ENCODE measurements around the gene RASGRF2. TPM values are rescaled to one million over a fixed set of nuclear protein-coding genes. Genes with fewer than 3 reads are reported as not detected.

Gene RASGRF2
- total RNA-seq, 1 experiment from 2014 or later, result 0.18 TPM

DNA sequence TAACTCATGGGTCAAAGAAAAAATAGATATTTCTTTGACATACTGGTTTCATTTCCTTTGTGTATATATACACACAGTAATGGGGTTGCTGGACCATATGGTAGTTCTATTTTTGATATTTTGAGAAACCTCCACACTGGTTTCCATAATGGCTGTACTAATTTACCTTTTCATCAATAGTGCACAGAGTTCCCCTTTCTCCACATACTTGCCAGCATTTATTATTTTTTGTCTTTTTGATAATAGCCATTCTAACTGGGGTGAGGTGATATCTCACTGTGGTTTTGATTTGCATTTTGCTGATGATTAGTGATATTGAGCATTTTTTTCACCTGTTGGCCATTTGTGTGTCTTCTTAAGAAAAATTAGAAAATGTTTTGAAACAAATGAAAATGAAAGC is 194.6 kb downstream of the RASGRF2 start:
- ChIA-PET CTCF (no interaction called here), POLR2A (ENCODE audit: unreplicated experiment) (no interaction called here)
- Histone ChIP-seq H3K9ac (ENCODE audit: low read length) (no peak overlapping the region), H3K4me2 (ENCODE audit: low read length) (no peak overlapping the region), H3K9me2 (replicated peaks; ENCODE audit: low read length) (no peaks in the 10 kb centered on the region), H3K27me3 (ENCODE audit: low read length) (no peaks in the 10 kb centered on the region), H3K4me1 (ENCODE audit: insufficient read depth, low read length) (no peaks in the 10 kb centered on the region), H3K36me3 (ENCODE audit: low read depth, low read length) (no peaks in the 10 kb centered on the region), H2AFZ (ENCODE audit: low read length) (no peak overlapping the region), H3K79me2 (ENCODE audit: low read length) (no peaks in the 10 kb centered on the region), H4K20me1 (ENCODE audit: low read length) (no peaks in the 10 kb centered on the region), H3K9me3 (ENCODE audit: low read length) (no peaks in the 10 kb centered on the region), H3F3A (ENCODE audit: low read length, unreplicated experiment) (no peaks in the 10 kb centered on the region), H3K4me3 (ENCODE audit: low read length) (no peak overlapping the region), H3K27ac (ENCODE audit: low read length) (no peak overlapping the region)
- intact Hi-C loops (cut with micrococcal nuclease), result no loop called here
- no peak for ATAC-seq
- TF ChIP-seq EZH2 (IDR thresholded peaks at IDR 0.05; ENCODE audit: low read length, unreplicated experiment), result no peak
- no peak for TF ChIP-seq EZH2phosphoT487 (IDR thresholded peaks at IDR 0.05; ENCODE audit: borderline replicate concordance, low read length)
- TF ChIP-seq, protein P1, sequence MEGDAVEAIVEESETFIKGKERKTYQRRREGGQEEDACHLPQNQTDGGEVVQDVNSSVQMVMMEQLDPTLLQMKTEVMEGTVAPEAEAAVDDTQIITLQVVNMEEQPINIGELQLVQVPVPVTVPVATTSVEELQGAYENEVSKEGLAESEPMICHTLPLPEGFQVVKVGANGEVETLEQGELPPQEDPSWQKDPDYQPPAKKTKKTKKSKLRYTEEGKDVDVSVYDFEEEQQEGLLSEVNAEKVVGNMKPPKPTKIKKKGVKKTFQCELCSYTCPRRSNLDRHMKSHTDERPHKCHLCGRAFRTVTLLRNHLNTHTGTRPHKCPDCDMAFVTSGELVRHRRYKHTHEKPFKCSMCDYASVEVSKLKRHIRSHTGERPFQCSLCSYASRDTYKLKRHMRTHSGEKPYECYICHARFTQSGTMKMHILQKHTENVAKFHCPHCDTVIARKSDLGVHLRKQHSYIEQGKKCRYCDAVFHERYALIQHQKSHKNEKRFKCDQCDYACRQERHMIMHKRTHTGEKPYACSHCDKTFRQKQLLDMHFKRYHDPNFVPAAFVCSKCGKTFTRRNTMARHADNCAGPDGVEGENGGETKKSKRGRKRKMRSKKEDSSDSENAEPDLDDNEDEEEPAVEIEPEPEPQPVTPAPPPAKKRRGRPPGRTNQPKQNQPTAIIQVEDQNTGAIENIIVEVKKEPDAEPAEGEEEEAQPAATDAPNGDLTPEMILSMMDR (conservative IDR thresholded peaks at IDR 0.05; ENCODE audit: low read depth, low read length), result no peak
- DNase-seq, result no peak
- BruUV-seq (replicated peaks), result no TSS peak

DNA sequence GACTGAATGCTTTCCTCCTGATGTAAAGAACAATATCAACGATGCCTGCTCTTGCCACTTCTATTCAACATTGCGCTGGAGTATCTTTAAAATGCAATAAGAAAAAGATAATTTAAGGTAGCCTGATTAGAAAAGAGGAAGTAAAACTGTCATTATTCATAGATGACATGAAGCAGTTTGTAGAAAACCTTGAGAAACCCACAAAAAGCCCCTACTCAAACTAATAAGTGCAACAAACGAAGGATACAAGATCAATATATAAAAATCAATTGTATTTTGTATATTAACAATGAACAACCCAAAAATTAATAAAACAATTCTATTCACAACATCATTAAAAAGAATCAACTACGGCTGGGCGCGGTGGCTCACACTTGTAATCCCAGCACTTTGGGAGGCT is 196.6 kb downstream of the RASGRF2 start:
- Histone ChIP-seq H4K20me1 (ENCODE audit: low read length) (no peaks in the 10 kb centered on the region), H3K4me1 (ENCODE audit: insufficient read depth, low read length) (no peaks in the 10 kb centered on the region), H3K27ac (ENCODE audit: low read length) (no peak overlapping the region), H3K9me2 (replicated peaks; ENCODE audit: low read length) (no peaks in the 10 kb centered on the region), H3K27me3 (ENCODE audit: low read length) (no peaks in the 10 kb centered on the region), H3F3A (ENCODE audit: low read length, unreplicated experiment) (no peaks in the 10 kb centered on the region), H3K4me3 (ENCODE audit: low read length) (no peak overlapping the region), H2AFZ (ENCODE audit: low read length) (no peak overlapping the region), H3K4me2 (ENCODE audit: low read length) (no peak overlapping the region), H3K79me2 (ENCODE audit: low read length) (no peaks in the 10 kb centered on the region), H3K9me3 (ENCODE audit: low read length) (no peaks in the 10 kb centered on the region), H3K9ac (ENCODE audit: low read length) (no peak overlapping the region), H3K36me3 (ENCODE audit: low read depth, low read length) (no peaks in the 10 kb centered on the region)
- no peak for TF ChIP-seq EZH2phosphoT487 (IDR thresholded peaks at IDR 0.05; ENCODE audit: borderline replicate concordance, low read length)
- TF ChIP-seq EZH2 (IDR thresholded peaks at IDR 0.05; ENCODE audit: low read length, unreplicated experiment), result no peak
- TF ChIP-seq, protein P1 (conservative IDR thresholded peaks at IDR 0.05; ENCODE audit: low read depth, low read length), result no peak
- no peak for ATAC-seq
- DNase-seq, result no peak
- ChIA-PET POLR2A (ENCODE audit: unreplicated experiment) (no interaction called here), CTCF (no interaction called here)
- BruUV-seq (replicated peaks), result no TSS peak
- intact Hi-C loops (cut with micrococcal nuclease), result no loop called here

DNA sequence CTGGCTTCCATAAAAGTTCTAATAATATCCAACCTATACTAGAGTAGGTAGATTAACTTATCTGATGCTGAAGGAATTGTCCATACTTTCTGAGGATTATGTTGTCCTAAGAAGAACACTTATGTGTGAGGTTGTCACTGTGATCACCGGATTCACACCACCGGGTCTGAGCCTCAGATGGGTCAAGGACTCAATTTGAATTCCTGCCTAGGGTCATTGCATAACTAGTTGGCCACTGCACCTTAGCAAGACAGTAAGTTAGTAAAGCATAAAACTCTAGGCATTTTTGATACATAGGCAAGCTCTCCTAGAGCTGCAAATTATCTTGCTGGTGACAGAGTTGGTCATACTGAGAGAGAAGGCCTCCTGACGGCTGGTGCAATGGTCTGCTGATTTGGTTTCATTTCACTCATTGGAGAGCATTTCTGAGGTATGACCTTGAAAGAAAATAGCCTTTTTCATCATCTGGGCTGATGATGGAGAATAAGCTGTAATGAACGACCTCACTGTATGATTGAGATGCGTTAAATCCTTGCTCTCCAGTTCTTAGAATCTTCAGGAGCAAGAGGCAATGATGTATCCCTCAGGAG is 200.9 kb downstream of the RASGRF2 start:
- no TSS peak for BruUV-seq (replicated peaks)
- Histone ChIP-seq H3K36me3 (ENCODE audit: low read depth, low read length) (no peaks in the 10 kb centered on the region), H3K4me2 (ENCODE audit: low read length) (no peak overlapping the region), H3K4me3 (ENCODE audit: low read length) (no peak overlapping the region), H3K9ac (ENCODE audit: low read length) (no peak overlapping the region), H3K27me3 (ENCODE audit: low read length) (no peaks in the 10 kb centered on the region), H2AFZ (ENCODE audit: low read length) (no peak overlapping the region), H3K4me1 (ENCODE audit: insufficient read depth, low read length) (no peaks in the 10 kb centered on the region), H3K9me2 (replicated peaks; ENCODE audit: low read length) (no peaks in the 10 kb centered on the region), H3K79me2 (ENCODE audit: low read length) (no peaks in the 10 kb centered on the region), H3K9me3 (ENCODE audit: low read length) (no peaks in the 10 kb centered on the region), H3K27ac (ENCODE audit: low read length) (no peak overlapping the region), H4K20me1 (ENCODE audit: low read length) (no peaks in the 10 kb centered on the region), H3F3A (ENCODE audit: low read length, unreplicated experiment) (no peaks in the 10 kb centered on the region)
- ChIA-PET POLR2A (ENCODE audit: unreplicated experiment) (no interaction called here), CTCF (interaction anchor here (0.6 kb wide), 1 partner anchor 11 kb away, joined by 3 read pairs; no protein-coding TSS in a partner anchor)
- intact Hi-C loops (cut with micrococcal nuclease), result loop anchor here (10.0 kb wide), 1 partner anchor 446 kb away; no protein-coding TSS in a partner anchor
- DNase-seq (no peak), ATAC-seq (no peak)
- TF ChIP-seq EZH2 (IDR thresholded peaks at IDR 0.05; ENCODE audit: low read length, unreplicated experiment) (no peak), EZH2phosphoT487 (IDR thresholded peaks at IDR 0.05; ENCODE audit: borderline replicate concordance, low read length) (no peak)
- TF ChIP-seq, protein P1 (conservative IDR thresholded peaks at IDR 0.05; ENCODE audit: low read depth, low read length), result no peak

All from PC-3 (cell line).